GM18861 (cell line): ENCODE measurements around the gene STARD13.

Experiments used
- ATAC-seq: cut with Tn5 transposase; IDR thresholded peaks from one replicate; pipeline ENCODE4 v1.9.1; 2021; ENCODE audit not compliant: unreplicated experiment

The STARD13 gene

DNA sequence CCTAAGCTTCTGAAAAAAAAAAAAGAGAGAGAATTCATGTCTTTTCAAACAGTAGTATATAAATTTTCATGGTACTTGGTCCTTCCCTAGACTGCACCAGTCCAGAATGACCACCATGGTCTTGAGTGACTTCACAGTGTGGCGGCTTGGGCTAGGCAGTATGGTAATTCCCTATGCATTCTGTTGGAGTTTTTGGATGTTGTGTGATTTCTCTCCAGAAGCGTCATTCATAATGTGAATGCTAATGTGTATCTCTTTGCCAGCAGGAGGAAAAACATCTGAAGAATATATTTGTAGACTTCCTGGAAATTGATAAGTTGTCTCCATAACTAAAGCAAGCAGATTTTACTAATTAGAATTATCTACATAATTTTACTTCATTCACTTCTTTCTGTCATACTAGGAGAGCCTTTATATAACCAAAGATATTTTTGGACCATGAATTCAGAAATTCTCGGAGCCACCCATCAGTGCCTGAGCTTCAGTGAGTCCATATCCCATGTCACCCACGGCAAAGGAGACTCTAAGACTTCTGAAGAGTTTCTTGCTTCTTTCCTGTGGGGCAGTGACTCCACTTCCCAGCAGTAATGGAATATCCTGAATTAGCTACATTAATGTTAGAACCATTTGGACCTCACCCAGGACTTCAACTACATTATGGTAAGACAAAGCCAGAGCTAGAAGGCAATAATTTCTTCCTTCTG lies 8.4 kb downstream of the STARD13 start:
- ATAC-seq = no peak

DNA sequence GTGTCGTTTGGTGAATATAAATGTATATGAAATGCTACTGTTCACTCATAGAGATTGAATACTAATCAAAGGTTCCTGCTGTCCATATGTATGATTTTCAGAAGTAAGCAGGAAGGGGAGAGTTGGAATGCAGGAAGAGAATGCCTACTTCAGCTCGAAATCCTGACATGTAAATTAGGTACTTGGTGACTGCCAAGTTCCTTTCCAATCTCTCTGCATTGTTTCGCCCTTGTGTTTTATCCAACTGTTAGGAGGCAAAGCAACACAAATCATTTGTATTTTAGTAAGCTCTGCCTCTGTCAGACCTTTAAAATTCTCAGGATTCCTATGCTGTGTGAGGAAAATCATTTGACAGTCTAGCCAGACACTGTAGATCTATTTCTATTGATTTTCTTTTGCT lies 9.0 kb downstream of the STARD13 start:
- ATAC-seq = no peak

DNA sequence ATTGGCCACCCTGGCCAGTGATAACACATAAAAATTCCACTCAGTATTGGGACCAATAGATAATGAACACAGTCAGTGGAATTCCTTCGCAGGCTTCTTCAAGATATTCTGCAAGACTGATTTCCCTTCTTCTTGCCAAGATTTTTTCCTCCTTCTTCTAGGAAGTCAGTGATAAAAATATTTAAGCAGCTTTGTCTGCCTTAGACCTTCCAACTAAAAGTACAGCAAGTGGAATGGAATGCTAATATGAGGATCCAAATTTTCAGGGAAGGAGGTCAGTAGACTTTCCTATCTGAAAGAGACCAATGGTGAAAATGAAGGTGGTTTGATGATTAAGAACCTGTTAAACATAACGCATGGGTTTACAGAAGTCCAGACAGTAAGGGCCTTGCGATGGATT lies 9.6 kb downstream of the STARD13 start:
- no peak for ATAC-seq

DNA sequence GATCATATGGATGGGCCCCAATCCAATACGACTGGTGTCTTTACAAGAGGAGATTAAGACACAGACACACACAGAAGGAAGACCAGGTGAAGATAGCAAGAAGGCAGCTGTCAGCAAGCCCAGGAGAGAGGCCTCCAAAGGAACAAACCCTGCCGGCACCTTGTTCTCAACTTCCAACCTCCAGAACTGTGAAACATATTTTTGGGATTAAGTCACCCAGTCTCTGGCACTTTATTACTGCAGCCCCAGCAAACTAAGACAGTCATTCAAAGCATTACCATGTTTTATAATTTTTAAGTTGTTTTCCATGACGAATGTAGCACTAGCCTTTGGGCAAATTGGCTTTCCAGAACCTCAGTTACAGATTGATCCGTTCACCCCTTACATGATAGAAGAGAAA lies 11.3 kb downstream of the STARD13 start:
- ATAC-seq = no peak

DNA sequence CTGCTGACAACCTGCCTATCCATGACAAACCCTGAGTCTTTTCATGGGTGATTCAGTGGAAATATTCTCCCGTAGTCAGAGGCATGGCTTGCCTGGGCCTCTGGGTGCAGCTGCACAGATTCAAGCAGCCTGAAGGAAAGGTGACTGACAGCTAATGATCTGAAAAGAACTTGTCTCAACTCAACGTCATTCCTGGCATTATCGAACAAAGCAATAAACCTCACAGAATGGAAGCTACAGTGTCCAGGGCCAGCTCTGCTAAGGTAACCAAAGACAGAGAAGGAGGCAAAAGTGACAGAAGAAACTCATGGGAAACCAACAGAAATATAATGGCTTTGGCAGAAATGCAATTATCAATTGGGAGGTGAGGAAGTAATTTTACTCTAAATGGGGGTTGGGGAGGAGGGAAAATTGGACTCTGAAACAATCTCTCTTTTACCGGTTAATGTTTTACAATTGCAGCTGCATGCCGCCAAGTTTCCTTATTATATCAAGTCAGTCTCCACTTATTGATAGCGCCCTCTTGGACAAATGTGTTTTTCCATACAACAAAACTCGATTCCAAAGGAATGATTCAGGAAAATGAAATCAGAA lies 12.9 kb downstream of the STARD13 start:
- ATAC-seq = no peak

DNA sequence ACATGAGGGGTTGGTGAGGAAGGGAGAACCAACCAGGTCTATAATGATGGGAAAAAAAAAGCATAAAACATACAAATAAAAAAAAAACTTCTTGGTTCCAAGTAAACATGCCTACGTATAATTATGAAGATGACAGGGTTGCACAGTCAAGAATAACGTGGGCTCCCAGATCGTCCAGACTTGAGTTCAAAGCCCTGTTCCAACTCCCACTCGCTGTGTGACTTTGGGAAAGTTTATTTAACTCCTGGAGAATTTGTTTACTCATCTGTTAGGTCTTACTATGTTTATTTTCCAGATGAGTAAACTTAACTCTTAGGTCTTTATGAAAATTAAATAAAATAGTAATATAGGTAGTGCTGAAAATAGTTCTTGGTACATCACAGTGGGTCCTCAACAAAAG lies 13.8 kb downstream of the STARD13 start:
- no peak for ATAC-seq

DNA sequence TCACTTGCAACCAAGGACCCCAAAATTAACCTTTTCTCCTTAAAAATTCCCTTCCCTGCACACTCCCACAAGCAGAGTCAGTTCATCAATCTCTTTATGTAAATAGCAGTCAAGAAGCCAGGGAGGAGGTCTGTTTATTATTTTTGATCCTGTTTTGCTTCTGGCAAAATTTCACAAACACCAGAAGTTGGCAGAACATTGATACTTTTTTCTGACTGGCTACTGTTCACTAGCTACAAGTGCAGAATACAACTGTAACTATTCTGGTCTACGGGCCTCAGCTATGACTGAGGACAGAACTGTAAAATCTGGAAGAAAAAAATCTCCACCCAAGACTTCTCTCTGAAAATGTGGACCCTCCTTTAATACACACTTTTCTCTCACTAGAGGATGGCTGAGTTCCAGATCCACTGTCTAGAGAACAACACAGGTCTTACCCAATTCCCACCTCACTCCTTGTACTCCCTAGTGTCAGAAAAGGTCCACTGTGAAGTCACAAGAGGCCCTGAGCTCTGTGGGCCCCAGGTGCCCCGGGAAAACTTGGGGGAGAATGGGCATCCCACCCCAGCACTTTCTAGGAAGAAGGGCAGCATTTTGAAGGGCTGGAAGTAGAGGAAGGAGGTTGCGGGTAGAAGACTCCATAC lies 14.5 kb downstream of the STARD13 start:
- ATAC-seq = no peak

DNA sequence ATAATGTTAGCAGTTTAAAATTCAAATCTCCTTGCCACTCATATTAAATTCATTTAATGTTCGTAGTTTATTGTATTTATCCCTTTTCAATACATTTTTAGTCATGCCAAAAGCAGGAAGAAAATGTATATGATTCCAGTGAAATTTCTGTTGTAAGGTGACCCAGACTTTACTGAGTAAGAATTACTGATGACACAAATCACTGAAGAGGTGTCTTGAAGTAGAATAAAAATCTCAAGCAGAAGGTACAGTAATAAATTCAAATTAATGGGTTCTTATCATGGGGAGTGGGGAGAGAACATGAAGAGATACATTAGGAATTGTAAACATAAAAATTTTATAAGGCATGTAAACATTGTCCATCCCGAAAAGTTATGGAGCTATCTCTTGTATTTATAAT lies 19.9 kb downstream of the STARD13 start:
- ATAC-seq = no peak

DNA sequence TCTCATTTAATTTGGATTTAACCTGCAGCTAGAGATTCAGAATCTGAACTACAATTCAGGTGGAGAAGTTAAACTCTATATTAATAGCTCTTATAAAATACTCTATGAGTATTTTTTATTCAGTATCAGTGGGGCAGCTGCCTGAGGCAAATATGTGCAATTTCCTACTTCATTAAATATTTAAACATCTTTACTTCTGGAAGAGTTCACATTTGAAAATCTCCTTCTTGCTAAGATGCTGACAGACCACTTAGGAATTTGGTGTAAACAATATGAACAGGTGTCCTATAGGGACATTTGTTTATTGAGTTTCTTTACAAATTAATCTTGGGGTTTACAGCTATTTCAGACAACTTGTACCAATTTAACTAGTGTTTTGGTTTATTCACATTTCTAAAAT lies 20.4 kb downstream of the STARD13 start:
- no peak for ATAC-seq

DNA sequence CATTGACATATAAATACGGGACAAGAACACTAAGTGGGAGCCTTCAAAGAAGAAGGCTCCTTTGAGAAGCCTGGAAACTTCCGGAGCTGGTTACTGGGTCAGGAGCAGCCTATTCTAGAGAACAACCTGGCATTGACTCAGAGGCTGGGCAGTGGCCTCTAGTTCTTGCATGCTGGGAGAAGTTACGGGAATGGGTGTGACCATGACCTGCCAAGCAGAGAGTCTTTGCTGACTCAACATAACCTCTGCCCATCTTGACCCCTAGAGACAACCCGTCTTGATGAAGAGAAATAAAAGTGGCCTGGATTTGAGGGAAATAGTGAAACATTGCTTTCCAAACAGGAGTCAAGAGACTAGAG lies 21.0 kb downstream of the STARD13 start:
- ATAC-seq = no peak

DNA sequence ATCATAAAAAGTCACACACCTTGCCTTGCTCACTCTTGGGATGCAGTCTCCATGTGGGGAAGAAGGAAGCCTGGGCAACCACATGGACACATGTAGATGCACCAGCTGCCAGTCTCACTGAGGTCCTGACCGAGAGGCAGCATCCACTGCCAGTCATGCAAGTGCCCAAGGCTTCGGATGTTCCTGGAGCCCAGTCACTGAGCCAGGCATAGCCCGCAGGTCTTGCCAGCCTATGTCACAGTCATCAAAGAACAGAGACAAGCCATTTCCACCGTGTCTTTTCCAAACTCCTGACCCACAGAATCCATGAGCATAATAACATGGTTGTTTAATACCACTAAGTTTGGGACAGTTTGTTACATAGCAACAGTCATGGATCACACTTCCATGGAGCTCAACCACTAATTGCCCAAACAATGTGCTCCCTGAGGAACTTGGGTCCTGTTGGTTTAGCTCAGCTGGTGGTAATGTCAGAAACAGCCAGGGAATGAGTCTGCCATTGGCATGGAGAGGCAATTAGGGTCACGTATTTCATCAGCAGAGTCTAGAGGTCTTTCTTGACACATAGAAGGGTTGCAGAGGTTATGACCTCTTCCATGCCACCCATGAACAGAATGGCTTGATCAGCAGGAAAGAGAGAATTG lies 21.5 kb downstream of the STARD13 start:
- no peak for ATAC-seq

DNA sequence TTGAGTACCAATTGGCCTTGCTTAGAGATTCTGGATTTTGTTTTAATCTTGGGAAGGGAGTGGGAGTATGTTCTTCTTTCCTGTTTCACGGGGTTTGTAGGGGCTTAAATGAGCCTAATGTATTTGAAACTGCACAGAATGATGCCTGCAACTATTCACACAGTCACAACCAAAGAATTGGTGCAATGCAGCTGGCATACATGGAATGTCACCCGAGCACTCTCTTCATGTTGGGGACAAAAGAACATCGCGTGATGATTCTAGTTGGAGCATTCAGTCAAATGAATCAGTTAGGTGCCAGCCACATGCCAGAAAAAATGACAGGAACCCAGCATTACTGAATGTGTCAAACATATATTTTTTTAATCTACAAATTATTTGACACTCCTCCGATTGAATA lies 22.1 kb downstream of the STARD13 start:
- no peak for ATAC-seq

DNA sequence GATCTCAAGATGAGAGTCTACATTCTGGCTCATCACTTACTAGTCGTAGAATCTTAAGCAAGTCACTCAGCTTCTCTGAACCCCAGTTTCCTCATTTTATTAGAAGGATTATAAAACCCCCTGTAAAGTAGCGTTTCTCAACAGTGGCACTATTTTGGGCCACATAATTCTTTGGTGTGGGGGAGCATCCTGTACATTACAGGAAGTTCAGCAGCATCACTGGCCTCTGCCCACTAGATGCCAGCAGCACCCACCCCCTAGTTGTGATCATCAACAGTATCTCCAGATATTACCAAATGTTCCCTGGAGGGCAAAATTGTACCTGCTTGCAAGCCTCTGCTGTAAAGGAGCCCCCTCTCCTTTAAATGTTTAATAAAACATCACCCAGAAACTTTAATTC lies 22.6 kb downstream of the STARD13 start:
- ATAC-seq = no peak

DNA sequence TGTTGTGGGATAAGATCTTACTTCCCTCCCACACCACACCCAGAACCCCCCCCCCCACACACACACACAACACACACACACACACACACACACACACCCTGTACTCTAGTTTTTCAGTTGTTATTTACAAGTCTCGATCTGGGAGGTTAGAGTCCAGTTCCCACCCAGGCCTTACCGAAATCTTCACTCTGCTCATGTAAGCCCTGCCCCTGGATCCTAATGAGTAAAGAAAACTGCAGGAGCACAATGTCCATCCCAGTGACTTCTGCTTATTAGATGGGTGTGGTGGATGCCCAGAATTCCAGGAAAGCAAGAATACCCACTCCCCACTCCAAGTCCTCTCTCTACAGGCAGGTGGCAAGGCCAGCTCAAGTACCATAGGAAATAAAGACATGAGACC lies 23.0 kb downstream of the STARD13 start:
- ATAC-seq = no peak

DNA sequence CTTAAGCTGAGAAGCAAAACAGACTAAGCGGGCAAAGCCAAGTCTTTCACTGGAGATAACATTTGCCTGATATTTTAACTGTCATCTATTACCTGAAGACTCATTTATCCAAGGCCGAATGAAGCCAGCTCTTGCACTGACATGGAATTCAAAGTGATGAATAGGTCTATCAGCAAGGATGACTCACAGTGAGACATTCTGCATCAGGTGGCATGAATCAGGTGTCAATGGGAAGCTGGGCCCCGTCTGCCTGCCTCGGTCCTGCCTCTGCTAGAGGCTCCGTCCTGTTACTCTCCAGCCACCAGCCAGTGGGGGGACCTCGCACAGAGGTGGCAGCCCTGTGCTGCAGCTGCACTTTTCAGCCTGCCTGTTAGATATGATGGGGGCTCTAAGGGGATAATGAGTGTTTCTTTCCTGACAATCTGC lies 23.5 kb downstream of the STARD13 start:
- no peak for ATAC-seq

DNA sequence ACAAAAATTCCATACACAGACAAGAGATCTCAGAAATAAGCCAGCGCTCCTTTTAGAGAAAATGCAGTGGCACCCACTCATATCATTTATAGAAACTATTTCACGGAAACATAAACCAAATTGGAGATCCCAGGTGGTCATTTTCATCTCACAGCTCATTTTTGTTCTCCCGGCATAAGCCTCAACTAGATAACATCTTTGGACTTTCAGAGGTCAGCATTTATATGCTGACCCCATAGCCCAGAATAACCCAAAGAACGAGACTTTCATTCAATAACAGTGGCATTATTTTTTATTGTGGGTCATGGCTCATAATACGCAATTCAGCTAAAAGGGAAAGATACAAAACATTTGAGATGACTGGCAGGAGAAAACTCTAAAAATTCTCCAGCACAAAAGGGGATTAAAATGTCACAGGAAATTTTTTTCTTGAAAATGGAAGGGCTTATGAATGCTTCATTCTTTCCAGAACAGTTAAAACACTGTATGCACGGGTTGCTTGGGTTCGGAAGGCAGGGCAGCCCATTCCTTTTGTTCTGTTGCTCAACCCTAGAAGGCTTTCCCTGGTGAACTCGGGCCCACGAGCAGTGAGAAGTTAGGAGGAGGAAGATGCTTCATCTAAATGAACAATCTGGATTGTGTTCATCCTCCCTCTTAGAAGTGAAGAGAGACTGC lies 24.0 kb downstream of the STARD13 start:
- no peak for ATAC-seq

DNA sequence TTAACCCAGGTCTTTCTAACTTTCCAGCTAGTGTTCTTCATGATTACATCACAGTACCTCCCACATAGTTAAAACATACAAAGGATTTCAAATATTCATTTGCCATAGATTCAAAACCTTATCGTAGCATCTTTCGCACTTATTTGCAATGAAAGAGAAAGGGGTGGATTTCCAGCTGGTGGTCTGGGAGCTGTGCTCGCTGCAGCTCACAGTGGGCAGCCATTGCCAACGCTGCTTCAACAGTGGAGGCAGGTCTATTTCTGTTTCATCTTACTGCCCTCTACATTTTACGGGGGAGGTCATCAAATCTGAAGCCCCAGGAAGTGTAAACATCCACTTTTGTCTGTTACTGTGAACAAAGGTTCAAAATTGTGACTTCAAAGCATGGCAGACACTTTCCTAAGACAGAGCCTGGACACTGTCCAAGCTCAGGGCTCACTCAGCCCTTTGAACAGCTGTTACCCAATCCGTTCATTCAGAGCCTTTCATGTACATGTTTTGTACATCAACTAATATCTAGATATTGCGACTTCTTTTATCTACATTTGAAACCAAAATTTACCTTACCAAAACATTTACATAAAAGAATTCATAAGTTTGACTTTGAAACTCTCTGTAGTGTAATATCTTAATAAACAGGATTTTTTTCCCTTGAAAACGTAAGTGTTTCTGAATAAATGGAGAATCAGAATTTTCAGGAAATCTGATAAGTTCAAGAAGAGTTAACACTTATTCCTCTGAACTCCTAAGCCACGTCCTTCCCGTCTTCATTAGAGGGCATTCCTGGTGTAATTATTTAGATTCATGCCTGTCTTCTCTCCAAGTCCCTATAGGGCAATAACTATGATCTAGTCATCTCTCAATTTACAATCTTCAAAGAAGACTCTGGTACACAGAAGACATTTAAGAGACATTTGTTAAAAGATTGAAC lies 25.1 kb downstream of the STARD13 start:
- ATAC-seq = no peak

DNA sequence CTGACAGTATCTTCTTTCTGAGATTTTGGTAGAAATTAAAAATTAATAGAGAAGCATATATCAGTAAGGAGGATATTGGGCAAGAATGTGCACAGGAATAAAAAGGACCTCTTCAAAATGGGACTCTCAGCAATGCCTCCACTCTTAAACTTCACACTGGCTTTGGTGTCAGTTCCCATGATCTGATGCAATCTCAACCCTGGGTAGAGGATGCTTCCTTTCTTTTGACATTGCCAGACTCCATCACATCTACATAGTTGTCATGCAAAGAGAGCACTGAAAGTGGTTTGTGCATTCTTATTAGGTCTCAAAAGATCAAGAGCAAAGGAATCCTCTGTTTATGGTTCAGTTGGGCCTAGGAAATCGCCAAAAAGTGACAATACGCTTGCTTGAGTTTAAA lies 26.3 kb downstream of the STARD13 start:
- ATAC-seq = no peak

DNA sequence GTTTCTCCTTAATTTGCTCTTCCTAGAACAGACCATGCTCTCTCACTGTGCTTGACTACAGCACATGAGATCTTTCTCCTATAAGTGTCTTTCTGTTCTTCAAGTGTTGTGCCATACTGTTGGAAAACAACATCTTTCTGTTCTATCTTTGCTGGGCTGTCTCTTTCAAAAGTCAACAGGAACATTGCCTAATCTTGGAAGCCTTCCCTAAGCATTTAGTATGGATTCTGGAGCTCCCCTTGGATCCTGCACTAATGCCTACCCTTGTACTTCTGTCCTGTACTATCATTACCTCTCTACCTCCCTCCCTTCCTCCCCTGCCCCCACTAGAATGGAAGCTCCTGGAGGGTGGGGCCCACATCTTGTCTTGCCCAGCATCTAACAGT lies 26.8 kb downstream of the STARD13 start:
- ATAC-seq = no peak
